Thyroid gland (tissue), 4 donors: ENCODE data around the gene SMAD3.

ENCODE experiments used
- POLR2A ChIP-seq, 2 donors: fragments of 450-650 bp; IDR thresholded peaks; one replicate each; pipeline ENCODE4 v1.6.1; 2017; ENCODE audit warnings: antibody characterized with exemption in 2 of 2, mild to moderate bottlenecking in 2 of 2, moderate library complexity in 1 of 2
- TF ChIP-seq, protein P1 (sequence below), 6 experiments: fragments of 200-600 bp in 3 of 6; fragments of 450-650 bp in 3 of 6; sonication (generic) in 3 of 6; IDR thresholded peaks; one replicate each; pipeline ENCODE4 v1.5.1; 2016 to 2019; ENCODE audit warnings: antibody characterized with exemption in 6 of 6, mild to moderate bottlenecking in 2 of 6, inconsistent platforms in 1 of 6, moderate library complexity in 1 of 6

DNA sequence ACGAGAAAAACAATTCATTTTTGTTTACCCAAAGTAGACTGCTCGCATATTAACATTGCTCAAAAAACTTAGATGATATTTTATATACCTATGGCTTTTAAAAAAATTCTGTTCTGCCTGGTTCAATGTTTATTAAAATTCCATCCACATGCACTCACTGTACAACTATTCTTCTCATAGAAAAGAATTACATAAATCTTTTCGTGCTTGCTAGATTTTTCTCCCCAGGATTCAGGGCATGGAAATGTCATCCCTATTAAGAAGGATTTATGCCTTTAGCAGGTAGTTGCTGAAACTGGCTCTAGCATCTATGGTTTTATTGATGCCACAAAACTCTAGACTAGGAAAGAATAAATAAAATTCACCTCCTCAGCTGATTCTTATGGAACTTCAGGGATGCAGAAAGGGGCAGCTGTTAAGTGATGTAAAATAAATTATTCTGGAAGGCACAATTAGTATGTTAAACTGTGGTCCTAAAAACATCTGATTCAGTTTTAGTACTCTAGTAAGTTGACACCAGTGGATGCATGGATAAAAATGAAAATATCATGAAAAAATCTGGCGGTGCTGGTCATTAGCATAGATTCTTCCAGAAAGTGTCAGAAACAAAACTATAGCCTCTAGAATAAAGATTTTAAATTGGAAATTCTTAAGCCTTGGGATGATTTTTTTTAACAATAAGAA, 147.4 kb downstream of the SMAD3 start:
- TF ChIP-seq, protein P1, sequence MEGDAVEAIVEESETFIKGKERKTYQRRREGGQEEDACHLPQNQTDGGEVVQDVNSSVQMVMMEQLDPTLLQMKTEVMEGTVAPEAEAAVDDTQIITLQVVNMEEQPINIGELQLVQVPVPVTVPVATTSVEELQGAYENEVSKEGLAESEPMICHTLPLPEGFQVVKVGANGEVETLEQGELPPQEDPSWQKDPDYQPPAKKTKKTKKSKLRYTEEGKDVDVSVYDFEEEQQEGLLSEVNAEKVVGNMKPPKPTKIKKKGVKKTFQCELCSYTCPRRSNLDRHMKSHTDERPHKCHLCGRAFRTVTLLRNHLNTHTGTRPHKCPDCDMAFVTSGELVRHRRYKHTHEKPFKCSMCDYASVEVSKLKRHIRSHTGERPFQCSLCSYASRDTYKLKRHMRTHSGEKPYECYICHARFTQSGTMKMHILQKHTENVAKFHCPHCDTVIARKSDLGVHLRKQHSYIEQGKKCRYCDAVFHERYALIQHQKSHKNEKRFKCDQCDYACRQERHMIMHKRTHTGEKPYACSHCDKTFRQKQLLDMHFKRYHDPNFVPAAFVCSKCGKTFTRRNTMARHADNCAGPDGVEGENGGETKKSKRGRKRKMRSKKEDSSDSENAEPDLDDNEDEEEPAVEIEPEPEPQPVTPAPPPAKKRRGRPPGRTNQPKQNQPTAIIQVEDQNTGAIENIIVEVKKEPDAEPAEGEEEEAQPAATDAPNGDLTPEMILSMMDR (IDR thresholded peaks at IDR 0.05), result no peak
- no peak for TF ChIP-seq POLR2A (IDR thresholded peaks at IDR 0.05)
